Stimulated activated CD4-positive, alpha-beta T cell treated with anti-CD3 and anti-CD28 coated beads, TNF-alpha, amount 100 ng/mL, for 48 hours (primary cell): ENCODE data around the gene TRPC4.

Source experiments
- DNase-seq, 3 donors: peaks; one replicate each; pipeline ENCODE4 v3.0.0-alpha.2; 2020; ENCODE audit warnings: low read depth in 3 of 3

The TRPC4 gene

DNA sequence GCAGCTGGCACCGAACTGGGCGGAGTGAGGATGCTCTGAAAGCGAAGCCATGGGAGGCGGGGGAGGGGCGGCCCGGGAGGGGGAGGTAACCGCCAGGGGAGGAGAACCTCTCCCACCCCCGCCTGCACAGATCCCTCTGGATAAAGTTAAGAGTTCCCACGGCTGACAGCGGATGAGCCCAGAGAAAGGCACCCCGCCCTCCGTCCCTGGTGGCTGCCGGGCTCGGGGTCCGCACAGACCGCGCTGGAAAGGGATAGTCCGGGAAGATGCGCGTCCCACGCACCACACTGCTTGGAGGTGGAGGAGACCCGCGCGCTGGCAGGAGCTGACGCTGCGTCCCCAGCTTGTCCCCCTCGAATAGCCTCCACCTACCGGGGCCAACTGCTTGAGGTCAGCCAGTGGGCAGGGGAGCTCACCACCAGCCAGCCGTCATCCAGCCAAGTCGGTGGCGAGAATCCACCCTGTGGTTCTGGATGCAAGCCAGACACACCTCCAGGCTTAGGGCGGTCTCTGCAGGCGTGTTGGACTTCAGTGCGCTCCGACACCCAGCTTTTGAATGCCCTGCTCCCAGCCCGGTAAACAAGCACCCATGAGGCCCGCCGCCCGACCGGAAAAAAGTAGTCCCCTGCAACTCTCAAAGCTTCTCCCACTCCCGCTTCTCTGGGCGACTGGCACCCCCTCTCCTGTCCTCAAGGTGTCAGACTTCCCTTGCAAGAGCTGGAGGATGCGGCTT is at the start of gene TRPC4:
TSS of gene TRPC4 (minus strand) at position 17 of the 733 bp plus-strand sequence. CDS start 86,439 bp downstream, outside the sequence.
- no peak for DNase-seq

DNA sequence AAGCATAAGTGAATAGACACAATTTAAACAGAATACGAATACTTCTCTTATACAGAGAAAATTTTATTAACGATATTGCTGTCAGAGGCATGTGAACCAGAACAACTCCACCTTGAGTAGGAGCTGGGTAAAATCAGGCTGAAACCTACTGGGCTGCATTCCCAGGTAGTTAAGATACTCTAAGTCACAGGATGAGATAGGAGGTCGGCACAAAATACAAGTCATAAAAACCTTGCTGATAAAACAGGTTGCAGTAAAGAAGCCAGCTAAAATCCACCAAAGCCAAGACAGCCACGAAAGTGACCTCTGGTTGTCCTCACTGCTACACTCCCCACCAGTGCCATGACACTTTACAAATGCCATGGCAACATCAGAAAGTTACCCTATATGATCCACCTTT is 49.2 kb upstream of the TRPC4 start:
- DNase-seq, result no peak

DNA sequence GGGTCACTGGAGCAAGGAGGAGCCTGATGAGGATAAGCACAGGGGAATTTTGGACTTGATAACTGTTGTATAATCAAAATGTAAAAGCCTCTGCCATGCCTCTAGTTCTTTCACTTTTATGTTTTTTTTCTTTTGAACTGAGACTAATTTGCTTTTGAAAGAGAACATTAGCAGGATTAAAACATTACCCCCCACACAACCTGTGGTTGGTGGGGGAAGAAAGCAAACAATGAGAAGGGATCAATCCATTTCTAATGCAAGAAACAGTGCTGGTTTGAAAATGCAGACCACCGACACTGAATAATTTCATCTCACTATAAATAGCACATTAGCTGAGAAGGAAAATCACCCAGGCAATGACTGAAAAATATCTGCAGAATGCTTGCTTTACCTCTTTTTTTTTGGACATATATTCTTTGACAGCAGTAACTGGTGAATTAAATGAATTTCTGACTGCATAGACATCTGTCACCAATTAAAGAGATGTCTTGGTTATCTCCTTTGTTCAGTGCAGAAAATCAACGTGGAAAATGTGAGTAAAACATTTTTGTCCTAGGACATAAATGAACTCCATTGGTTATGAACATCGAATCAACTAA is 48.6 kb upstream of the TRPC4 start:
- DNase-seq, result no peak

DNA sequence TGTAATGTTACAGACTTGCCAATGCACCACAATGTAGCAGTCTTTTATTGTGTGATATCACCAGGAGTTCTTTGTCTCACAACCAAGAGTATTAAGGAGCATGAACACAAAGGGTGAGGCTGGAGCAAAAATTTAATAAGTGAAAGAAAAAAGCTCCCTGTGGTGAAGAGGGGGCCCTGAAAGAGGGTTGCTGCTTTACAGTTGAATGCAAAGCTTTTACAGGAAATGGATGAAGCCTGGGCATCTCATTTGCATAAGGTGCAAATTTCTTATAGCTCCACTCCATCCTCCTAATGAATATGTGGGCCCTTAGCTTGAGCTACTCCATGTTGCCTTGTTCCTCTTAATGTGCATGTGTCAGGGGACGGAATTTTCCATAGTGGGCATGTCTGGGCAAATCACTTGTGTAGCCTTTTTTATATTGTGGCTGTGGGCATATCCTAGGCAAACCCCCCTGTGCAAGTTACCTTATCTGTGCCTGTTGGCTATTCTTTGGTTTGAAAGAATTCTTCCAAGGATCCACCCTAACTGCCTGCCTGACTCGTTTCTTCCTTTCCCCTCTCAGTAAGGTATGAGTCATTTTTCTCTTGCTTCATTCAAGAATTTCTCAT is 45.3 kb upstream of the TRPC4 start:
- no peak for DNase-seq

DNA sequence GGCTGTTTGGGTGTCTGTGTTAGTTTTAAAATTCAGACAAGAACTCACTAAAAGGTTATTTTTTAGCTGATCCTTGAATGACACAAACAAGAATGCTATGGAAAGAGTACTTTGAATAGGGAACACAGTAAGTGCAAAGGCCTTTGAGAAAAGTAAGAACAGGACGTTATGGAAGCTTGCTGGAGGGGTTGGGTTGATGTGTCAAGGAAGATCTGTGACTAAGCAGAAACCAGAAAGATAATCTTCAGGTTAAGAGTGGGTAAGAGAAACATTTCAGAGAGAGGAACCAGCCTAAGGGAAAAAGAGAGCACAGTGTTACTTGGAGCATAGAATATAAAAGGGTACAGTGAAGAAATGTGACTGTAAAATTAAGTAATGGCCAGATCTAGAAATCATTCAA is 41.2 kb upstream of the TRPC4 start:
- DNase-seq, result no peak

DNA sequence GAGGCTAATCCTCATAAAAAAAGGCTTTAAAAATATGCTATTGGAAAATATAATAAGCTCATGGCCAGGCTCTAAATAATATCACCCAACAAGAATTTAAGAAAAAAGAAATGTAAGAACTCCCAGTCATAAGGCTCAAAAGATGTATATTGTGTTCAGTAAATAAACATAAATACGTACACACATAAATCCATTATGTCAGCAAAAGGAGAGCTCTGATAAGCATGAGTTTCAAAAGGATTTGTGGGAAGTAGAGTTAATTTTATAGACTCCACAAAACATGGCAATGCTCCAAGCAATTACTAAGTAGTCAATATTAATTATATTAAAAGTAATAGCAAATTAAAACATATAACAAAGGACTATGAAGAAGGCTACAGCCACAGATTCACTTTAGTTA is 37.3 kb upstream of the TRPC4 start:
- no peak for DNase-seq

DNA sequence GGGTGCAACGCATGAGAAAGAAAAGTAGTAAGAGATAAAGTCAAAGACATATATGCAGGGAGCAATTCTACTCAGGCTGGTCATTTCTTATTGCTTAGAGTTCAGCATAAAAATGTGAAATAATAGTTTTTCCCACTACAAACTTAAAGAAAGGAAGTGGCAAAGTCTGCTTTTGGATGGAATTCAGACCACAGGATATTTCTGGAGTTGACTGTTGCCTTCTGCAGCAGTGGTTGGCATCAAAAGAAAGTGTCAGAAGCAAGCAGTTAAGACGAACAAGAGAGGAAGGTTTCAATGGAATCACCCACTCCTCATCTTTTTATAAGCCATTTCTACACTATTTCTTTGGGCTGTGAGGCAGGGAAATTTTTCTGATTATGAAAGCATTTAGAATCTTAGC is 36.2 kb upstream of the TRPC4 start:
- no peak for DNase-seq

DNA sequence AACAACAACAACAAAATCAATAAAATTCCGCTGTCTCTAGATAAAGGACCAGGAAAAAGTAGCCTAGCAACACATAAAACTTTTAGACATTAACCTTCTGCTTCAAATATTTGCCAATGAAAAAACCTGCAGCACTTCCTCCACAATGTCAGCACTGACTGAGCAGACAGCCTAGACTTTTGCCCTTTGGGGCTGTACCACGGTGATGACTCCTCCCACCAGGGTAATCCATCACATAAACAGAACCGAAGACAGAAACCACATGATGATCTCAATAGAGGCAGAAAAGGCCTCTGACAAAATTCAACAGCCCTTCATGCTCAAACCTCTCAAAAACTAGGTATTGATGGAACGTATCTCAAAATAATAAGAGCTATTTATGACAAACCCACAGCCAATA is 30.2 kb upstream of the TRPC4 start:
- no peak for DNase-seq

DNA sequence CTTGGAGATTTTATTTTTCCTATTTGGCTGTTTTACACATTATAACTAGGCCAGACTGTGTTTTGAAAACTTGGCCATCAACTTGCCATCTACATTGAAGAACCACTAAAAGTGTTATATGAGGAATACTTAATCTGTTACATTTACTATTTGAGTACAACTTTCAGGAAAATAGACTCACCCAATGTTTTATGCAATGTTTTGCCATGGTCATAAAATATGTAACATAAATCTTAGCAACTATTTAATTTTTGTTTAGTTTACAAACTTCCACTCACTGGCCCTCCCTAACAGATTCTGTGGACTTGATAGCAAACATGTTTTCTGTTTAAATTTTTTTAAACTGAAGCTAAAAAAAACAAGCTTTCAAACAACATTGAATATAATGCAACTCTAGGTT is 23.7 kb upstream of the TRPC4 start:
- DNase-seq, result no peak

DNA sequence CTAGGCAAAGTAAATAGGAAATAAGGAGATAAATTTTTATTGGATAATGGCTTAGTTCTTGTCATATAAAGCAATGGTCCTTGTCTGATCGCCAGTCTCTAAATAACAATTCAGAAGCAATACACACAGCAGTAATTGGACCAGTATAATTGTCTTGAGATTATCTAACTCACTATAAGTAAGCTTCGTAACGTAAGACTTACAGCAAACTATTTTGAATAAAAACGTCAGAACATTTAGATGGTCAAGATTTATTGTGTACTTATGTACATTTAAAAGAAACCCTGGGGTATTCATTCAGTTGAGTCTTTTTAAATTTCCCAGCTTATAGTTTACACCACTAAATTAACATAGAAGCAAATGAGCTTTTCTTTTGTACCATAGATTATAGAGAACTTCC is 20.2 kb upstream of the TRPC4 start:
- DNase-seq, result no peak

DNA sequence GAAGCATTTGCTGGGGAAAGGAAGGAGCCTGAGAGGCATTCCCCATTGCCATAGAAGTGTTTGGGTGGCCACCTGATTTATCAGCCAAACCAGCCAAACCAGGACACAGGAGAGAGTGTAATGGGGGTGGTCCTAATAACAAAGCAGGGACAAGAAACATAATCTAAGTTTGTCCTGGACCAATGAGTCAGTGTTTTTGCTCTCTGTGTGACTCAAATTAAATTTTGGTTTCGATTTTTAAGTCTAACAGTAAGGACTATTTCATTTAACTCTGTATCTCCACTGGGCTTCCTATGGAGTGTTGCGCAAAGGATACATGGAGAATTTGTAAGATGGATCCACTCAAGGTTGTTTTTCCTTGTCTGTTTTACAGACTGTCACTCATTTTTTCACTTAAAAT is 19.5 kb upstream of the TRPC4 start:
- DNase-seq, result no peak

DNA sequence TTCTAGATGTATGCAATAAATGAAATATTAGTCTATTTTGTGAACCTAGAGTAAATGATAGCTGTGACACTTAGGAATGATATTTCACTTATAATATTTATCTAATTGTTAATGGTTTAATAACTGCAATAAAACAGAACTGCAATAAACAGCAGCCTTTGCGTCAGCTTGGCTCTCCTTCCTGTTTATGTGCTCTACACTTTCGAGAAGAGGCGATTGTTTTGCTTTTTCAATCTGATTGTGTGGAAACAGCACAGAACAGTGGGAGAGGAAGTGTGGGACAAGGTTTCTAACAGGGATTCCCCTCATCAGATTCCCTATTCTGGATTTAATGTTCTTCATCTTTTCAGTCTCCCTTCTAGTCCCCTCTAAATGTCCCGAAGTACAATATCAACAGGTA is 17.3 kb upstream of the TRPC4 start:
- no peak for DNase-seq

DNA sequence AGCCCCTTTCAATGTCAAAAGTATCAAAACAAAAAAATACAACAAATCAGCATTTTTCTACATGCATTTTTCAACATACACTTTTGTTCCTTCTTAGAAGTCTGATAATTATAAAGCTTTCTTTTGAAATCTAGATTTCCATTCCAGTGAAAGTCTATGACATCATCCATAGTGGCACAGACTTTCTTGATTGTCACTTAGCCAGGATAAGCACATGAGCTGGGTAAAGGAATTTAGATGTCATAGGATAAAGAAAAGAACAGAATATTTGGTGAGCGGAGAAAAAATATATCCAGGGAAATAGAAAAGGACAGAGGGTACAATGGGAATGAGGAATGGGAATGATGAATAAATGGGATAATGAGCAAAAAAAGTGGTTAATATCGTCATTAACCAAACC is 15.1 kb upstream of the TRPC4 start:
- DNase-seq, result no peak

DNA sequence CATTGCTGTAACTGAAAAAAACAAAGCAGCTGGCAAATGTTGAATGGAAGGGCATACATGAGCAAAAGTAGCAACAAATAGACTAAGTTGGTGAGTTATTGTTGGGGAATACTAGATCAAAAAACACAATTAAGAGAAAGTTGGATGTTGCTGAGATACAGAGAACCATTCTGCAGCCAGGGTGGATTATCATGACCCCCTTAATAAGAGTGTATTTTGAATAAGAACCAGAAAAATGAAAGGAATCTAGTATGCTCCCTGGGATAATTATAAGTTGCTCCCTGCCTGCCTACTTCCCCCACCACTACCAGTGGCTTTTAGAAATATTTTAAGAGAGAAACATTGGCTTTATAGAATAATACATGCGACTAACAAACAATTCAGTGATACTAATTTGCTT is 14.5 kb upstream of the TRPC4 start:
- no peak for DNase-seq

DNA sequence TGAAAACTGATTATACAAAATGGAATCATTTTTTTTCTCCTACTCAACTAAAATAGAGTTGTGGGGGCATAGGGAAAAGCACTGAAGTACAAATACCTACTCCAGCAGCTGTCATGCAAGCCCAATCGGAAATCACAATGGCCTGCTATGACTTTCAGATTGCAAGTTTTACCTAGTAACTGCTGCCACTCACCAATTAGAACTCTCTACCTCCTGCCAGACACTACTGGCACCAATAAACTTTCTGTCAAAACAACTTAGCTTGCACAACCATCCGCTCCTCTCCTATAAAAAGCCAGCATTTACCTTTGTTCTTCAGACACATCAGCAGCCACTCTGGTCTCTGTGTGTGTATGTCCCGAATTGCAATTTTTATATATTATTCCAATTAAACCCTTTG is 9.3 kb upstream of the TRPC4 start:
- DNase-seq, result no peak

DNA sequence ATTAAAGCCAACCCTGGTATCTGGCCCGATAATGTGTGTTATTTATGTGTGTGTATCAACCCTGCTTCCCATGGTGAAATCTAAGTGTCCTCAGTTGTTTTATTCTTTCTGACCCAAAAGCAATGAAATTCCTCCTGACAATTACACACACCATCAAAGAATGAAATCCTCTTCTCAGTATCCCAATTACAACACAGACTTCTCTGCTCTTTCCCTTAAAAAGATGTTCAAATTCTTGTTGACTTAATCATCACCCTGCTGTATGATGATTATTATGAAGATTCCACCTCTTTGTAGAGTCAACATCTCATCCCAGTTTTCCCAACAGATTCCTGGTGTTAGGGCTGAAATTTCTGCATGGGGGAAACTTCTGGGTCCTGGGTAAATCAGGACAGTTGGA is 8.9 kb upstream of the TRPC4 start:
- DNase-seq, result no peak

DNA sequence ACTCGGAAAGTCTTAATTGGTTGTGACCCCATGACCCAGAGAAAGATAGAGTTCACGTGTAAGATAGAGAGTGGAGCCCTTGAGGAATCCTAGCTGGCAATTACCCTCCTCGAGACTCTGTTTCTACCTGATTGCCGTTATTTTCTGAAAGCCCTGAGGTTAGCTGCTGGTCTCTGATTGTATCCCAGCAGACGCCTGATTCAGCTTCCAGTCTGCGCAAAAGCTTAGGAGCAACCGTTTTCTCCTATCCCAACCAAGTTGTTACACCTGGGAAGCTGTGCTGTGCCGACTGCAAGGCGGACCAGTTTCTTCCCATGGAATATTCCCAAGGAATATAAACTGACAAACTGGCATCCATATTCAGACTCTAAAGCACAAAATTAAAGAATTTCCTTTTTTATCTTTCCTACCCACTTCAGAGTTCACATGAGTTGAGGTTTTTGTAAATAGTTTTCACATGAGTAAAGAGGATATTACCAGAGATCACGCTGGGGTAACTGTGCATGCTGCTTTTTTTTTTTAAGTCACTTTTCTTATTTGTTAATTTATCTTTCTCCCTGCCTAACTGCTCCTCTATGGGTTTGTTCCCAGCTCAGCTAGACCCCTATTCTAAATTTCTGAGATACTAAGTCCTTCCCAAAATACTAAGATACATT is 1.5 kb upstream of the TRPC4 start:
- no peak for DNase-seq

DNA sequence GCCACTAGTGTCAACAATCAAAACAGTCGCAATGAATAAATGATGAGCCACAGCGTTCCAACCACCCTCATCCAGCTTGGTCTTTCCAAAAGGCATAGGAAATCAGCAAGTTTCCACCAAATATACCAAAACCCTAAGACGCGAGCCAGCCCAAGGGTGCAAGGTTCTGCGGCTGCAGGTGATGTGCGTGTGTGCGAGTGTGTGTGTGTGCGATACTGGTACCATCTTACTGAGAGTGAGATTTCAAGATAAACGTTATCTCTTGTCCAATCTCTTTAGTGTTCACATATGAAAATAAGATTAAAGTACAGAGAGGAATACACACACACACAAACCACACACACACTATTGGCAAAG is 895 bp upstream of the TRPC4 start:
- DNase-seq, result no peak

DNA sequence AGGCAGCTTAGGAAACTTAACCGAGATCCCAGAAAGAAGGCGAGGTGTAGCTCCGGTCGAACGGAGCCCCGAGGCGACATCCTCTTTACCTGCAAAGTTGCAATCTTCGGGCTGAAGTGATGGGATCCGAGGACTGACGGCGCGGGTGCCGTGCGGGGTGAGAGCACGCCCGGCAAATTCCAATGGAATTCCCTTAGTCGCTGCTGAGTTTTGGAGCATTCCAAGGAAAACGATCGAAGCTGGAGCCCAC is 141 bp downstream of the TRPC4 start:
- no peak for DNase-seq

DNA sequence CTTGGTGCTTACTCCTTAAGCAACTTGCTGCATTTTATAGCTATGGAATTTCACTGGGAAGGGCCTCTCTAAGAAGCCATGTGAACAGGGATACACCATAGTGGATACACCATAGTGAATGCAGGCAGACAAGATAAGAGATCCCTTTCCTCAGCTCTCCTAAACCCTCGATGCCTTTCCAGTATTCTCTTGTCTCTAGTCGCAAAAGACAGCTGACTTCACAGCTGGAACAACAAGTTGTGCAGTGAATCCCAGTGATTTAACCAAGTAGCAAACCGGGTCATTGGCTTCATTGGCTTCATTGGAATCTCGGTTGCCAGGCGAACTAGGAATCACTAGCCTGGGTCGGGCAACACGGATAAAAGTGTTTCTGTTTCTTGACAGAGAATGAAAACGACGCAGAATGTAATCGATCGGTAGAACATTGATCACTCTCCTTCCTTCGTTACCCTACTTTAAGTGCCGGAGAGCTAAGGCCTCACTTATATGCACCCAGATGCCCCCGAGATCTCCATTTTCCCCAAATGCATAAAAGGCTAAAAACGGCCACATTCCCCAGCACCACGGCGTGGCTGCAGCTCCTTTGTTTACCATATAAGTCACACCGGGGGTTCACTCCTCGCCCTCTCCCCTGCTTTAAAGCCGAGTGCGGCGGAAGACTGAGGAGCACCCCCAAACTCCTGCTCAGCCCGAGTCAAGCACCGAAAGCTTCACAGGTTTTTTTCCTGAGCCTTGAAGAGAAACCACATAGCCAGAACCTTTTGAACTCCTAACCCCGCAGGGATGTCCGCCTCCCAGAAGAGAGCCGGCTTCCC is 674 bp downstream of the TRPC4 start:
- DNase-seq, result no peak

DNA sequence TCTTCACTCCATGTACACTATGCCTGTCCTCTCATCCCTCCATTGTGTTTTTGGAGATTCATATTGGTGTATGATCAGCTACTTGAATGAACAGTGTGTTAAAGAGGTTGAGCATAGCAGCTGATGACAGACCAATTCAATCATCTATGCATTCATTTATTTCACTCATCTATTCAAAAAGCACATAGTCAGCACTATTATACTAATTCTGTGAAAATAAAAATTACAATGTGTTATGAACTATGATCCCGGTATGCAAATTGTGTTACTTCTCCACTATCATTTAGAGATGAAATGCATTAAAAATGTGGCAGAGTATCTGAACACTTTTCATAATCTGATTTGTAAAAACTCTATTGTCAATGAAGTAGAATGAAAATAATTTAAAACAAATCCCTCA is 5.9 kb downstream of the TRPC4 start:
- no peak for DNase-seq

DNA sequence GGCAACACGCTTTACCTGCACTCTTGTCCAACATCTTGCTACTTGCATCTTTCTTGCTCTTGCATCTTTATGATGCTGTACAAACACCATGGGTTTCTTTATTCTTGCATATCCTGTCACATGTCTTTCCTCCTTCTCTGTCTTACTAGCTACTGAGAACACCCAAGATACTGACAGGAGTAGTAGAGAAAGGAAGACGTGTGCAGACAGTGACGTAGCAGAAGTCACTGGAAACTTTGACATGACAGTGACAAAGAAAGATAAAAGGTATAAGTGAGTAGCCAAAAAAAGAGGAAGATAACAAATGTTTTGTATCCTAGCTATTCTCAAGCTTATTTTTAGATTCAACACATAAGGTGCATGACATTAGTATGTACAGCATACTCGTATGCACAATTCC is 34.2 kb downstream of the TRPC4 start:
- no peak for DNase-seq

DNA sequence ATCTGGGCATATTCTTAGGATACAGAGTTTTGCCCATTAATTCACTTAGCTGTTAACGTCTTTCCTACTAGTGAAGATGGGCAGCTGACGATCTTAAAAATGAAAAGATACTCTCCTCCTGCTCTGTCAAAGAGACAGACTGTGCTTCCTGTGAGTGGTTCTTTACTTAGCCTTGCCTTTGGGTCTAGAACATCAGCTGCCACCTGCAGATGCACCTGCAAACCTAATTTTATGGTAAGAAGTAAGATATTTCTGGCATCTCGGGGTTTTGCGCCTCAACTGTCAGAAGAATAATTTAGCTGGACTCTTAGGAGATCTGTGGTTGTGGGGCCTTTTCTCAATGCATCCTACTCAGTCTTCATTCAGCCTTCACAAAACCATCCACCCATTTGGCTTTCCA is 36.2 kb downstream of the TRPC4 start:
- no peak for DNase-seq
